ENCODE measurements around the gene MAP3K6. TPM values are rescaled to one million over a fixed set of nuclear protein-coding genes. Genes with fewer than 3 reads are reported as not detected.
A peak's percentile ranks its signal among the peaks of the same experiment; 100 is the strongest.

MAP3K6 gene
- polyA plus RNA-seq, 1 experiment, result 7.6 TPM

DNA sequence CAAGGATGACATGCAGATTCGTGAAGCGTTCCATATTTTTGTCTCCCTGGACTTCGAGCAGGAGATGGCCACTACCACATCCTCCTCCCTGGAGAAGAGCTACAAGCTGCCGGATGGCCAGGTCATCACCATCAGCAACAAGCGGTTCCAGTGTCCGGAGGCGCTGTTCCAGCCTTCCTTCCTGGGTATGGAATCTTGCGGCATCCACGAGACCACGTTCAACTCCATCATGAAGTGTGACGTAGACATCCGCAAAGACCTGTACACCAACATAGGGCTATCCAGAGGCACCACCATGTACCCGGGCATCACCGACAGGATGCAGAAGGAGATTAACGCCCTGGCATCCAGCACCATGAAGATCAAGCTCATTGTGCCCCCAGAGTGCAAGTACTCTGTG, 41.5 kb downstream of the MAP3K6 start:
- DNase-seq (ENCODE audit: low read depth, low spot score), result no peak
- TF ChIP-seq CTCF (IDR thresholded peaks at IDR 0.05; ENCODE audit: low read depth, low read length), result no peak
- POLR2A ChIA-PET, result no interaction called here
- CTCF ChIA-PET, result interaction anchor here (0.5 to 3.1 kb wide), 2 partner anchors 8 to 67 kb away, joined by 5 to 23 read pairs; partner anchors contain the start of gene GPR3
- no peaks in the 10 kb centered on the region; the same call in 1 of the 2 replicates for H3K9me3 ChIP-seq (ENCODE audit: control insufficient read depth, insufficient read depth, low read length)
- H3K4me3 ChIP-seq (ENCODE audit: low read depth, low read length), result no peak overlapping the region
- no peaks in the 10 kb centered on the region for H3K27me3 ChIP-seq (ENCODE audit: control insufficient read depth, insufficient read depth, low read length)
- no peak overlapping the region for H3K27ac ChIP-seq (ENCODE audit: low read depth, low read length)

DNA sequence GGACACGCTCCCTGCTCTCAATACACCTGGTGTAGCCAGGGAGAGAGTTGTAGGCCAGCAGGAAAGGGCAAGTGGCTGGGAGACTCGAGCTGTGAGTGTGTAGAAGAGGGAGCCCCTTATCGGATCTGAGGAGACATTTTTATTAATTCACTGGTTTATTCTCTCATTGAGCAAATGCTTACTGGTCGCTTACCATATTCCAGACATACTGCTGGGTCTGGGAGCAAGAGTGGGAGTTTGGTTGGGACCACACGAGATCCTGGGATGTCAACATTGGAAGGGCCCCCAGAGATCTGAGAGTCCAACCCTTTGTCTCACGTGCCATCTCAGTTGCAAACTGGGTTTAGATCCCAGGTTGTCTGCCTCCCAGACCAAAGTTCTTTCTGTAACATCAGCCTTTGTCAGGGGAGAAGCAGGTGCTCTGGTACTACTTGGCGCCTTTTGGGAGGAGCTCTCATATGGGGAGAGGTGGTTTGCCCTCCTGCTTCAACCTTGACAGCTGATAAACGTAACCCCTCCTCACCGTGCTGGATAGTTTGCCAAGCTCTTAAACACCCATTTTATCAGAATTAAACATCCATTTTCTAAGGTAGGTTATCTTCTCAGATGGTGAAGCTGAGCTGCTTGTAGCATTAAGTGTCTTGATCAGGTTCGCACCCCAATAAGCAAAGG, 44.1 kb downstream of the MAP3K6 start:
- CTCF ChIA-PET, result interaction anchor here (0.7 to 3.1 kb wide), 5 partner anchors 10 to 69 kb away, joined by 3 to 23 read pairs (median 5); no protein-coding TSS in a partner anchor
- TF ChIP-seq CTCF (IDR thresholded peaks at IDR 0.05; ENCODE audit: low read depth, low read length), result no peak
- peak overlapping the region; percentile 83 for H3K27ac ChIP-seq (ENCODE audit: low read depth, low read length)
- POLR2A ChIA-PET, result interaction anchor here (1.1 to 1.6 kb wide), 2 partner anchors 9 to 27 kb away, joined by 3 to 4 read pairs; no protein-coding TSS in a partner anchor
- no peaks in the 10 kb centered on the region for H3K27me3 ChIP-seq (ENCODE audit: control insufficient read depth, insufficient read depth, low read length)
- H3K9me3 ChIP-seq (ENCODE audit: control insufficient read depth, insufficient read depth, low read length), result no peaks in the 10 kb centered on the region; the same call in 1 of the 2 replicates
- peak overlapping the region; percentile 100 for H3K4me3 ChIP-seq (ENCODE audit: low read depth, low read length)
- no peak for DNase-seq (ENCODE audit: low read depth, low spot score)

DNA sequence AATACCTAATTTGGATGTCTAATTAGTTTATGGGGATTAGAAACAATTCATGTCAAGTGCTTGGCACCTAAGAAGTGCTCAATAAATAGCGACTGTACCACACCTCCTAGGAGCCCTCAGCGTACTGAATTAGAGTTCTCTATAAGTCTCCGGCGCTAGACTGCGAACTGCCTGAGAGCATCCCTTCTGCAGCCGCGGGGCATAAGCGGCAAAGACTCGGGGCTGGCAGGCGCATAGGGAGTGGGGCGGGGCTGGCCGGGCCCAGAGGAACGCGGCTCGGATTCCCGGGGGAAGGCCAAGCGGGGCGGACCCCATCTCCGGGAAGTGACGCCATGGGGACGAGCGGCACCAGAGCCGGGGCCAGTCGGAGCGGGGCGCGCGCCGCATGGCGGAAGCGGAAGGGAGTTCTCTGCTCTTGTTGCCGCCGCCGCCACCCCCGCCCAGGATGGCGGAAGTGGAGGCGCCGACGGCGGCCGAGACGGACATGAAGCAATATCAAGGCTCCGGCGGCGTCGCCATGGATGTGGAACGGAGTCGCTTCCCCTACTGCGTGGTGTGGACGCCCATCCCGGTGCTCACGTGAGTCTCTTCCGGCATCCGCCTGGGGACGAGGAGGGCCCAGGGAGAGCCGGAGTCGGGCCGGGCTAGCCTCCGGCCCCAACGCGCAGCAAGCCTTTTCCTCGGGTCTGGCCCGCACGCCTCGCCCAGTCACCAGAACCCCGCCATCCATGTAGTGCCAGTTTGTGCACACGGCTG, 44.8 kb downstream of the MAP3K6 start, which contains the start of gene TMEM222:
Gene TMEM222, plus strand, starts transcription at position 351 of the 756 bp plus-strand sequence. Its CDS starts 35 bp downstream, at position 386.
- Histone ChIP-seq H3K4me3 (ENCODE audit: low read depth, low read length) (peak within 1 kb of the TSS; percentile 100), H3K9me3 (ENCODE audit: control insufficient read depth, insufficient read depth, low read length) (no peaks in the 10 kb centered on the region; the same call in 1 of the 2 replicates), H3K27me3 (ENCODE audit: control insufficient read depth, insufficient read depth, low read length) (no peaks in the 10 kb centered on the region), H3K27ac (ENCODE audit: low read depth, low read length) (peak within 1 kb of the TSS; percentile 83)
- ChIA-PET POLR2A (interaction anchor here (1.1 to 1.6 kb wide), 2 partner anchors 10 to 27 kb away, joined by 3 to 4 read pairs; no protein-coding TSS in a partner anchor), CTCF (interaction anchor here (1.0 to 1.8 kb wide), 3 partner anchors 35 to 70 kb away, joined by 4 to 7 read pairs (median 5); no protein-coding TSS in a partner anchor)
- DNase-seq (ENCODE audit: low read depth, low spot score), result peak; percentile 88
- TF ChIP-seq CTCF (IDR thresholded peaks at IDR 0.05; ENCODE audit: low read depth, low read length), result 0 out of 2 replicates have a peak, but pooled peaks have one; percentile 11

GRCh38 chr1:27318596-27318995, 48.2 kb downstream of the MAP3K6 start:
- ChIA-PET CTCF (interaction anchor here (1.2 to 1.9 kb wide), 3 partner anchors 14 to 77 kb away, joined by 3 to 6 read pairs (median 6); no protein-coding TSS in a partner anchor), POLR2A (no interaction called here)

More at GRCh38 chr1:27318596-27318995, 48.2 kb downstream of the MAP3K6 start:
- Histone ChIP-seq H3K27ac (ENCODE audit: low read depth, low read length) (no peak overlapping the region), H3K9me3 (ENCODE audit: control insufficient read depth, insufficient read depth, low read length) (no peaks in the 10 kb centered on the region; the same call in 1 of the 2 replicates), H3K27me3 (ENCODE audit: control insufficient read depth, insufficient read depth, low read length) (no peaks in the 10 kb centered on the region), H3K4me3 (ENCODE audit: low read depth, low read length) (no peak overlapping the region)
- no peak for DNase-seq (ENCODE audit: low read depth, low spot score)
- no peak for TF ChIP-seq CTCF (IDR thresholded peaks at IDR 0.05; ENCODE audit: low read depth, low read length)
